H1 (cell line): ENCODE results near the gene CUX1. TPM values are rescaled to one million over a fixed set of nuclear protein-coding genes. Genes with fewer than 3 reads are reported as not detected.

ENCODE experiments used
- HDAC2 ChIP-seq, 2 experiments: fragments of 300-600 bp in 1 of 2; sonication (generic) in 1 of 2; IDR thresholded peaks; 2 replicates each; pipeline ENCODE4 v1.6.1; 2011 to 2012; ENCODE audit warnings: low read depth in 2 of 2, low read length in 2 of 2, mild to moderate bottlenecking in 2 of 2, moderate library complexity in 2 of 2, borderline replicate concordance in 1 of 2, inconsistent platforms in 1 of 2
- HDAC6 ChIP-seq: IDR thresholded peaks from one replicate; pipeline ENCODE4 v1.7.1; 2012; ENCODE audit warnings: low read depth, mild to moderate bottlenecking, inconsistent platforms, low read length, moderate library complexity
- JUN ChIP-seq: IDR thresholded peaks from 2 replicates; pipeline ENCODE4 v1.6.1; 2011; ENCODE audit warnings: low read depth, mild to moderate bottlenecking, improper control_type of control experiment, low read length
- RFX5 ChIP-seq: IDR thresholded peaks from 2 replicates; pipeline ENCODE4 v1.6.1; 2011; ENCODE audit warnings: low read depth, low read length, improper control_type of control experiment, borderline replicate concordance
- polyA plus RNA-seq, 7 experiments: library from polyadenylated mRNA; depleted of rRNA in 3 of 7; stranded (reverse) in 5 of 7; unstranded in 2 of 7; fragments of >200 nt in 5 of 7; fragments of 200-250 nt in 2 of 7; gene quantifications; 1 replicate in 5 of 7; 2 replicates in 1 of 7; 4 replicates in 1 of 7; pipeline versions ENCODE4 v1.2.1 to v1.2.3, GENCODE V29; 2011 to 2013; ENCODE audit warnings: missing spikeins in 2 of 7, mixed read lengths in 2 of 7
- total RNA-seq: library from RNA; stranded (reverse); fragmentation: NEBNext Ultra II Directional; extraction: Animal tissue kit (Norgen Biotek cat#: 25700); gene quantifications from 2 replicates; pipeline ENCODE4 v1.2.1, GENCODE V29; 2021

The CUX1 gene
- total and polyA plus RNA-seq, 2 of the 8 experiments (the other 6 are each of a cell fraction or from before 2014, with no cell fraction given), result 21.6 to 65.9 TPM

DNA sequence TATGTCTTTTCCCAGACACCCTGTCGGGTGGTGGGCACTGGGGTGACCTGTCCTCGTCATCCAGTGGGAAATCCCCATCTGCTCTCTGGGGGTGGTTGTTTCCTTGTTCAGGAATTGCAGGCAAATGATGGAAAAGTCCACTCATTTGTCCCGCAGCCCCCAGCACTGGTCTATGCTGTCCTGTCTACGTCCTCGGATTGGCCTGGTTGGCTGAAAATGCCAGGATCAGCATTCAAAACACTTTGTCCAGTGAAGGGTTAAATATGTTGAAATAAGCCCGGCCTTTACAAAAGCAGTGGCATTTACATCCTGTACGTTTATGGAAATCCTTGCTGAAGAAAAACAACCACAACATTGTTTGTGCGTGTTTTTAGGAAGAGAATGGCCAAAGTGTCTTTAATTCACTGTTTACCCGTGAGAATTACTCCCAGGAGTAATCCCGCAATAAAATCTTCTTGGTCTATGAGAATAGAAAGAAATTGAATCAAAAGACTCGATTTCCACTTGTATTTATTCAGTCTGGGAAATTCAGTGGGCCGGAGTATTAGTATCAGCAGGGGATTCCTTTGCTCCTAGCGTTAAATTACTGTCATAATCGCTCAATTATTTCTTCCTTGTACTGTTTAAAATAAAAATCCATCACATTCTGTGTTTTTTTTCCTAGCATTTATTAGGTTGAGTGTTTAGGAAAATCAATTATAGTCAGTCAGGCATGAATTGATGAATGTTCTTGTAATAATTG lies 352.4 kb downstream of the CUX1 start (continued):
- TF ChIP-seq JUN (no peak), HDAC6 (no peak), HDAC2 (IDR thresholded peaks at IDR 0.05; ENCODE audit: borderline replicate concordance in 1 of 2, low read depth in 2 of 2, low read length in 2 of 2) (no peak), RFX5 (no peak)
